ENCODE results near the gene PTPN7. TPM values are rescaled to one million over a fixed set of nuclear protein-coding genes. Genes with fewer than 3 reads are reported as not detected.
"Not testable (repeated sequence)": the region's sequence is repeated elsewhere in the genome, so short reads cannot be mapped to it uniquely, and the experiment has no call there.

Gene PTPN7
- total RNA-seq, 8 experiments from 2014 or later = 0.27 to 2.4 (median 0.64) TPM

GRCh38 chr1:202187041-202187671 is 26.8 kb upstream of the PTPN7 start:
- ATAC-seq (replicated peaks in 6 of 8) = no peak
- WGBS, 10 experiments = 0 to 90% (median 76%) methylated on average over 1 to 3 of the region's 8 CpGs; no CpG with 5 or more reads in 4 of the 10 experiments
- Histone ChIP-seq H3K27ac (no peak overlapping the region), H3K4me1 (replicated peaks in 1 of 2) (peaks cover 0 to 11% of the 10 kb centered on the region in 2 donors), H3K4me3 (no peak overlapping the region)
- in situ Hi-C loops (cut with MboI; ENCODE audit: low pct_unique_long_range_greater_than_20kb in 2 of 9, low sequenced_read_pairs in 9 of 9, unreplicated experiment in 9 of 9) = loop anchor here in 7 of 9 experiments (5.0 to 25.0 kb wide), 4 partner anchors 125 to 525 kb away; partner anchors contain the start of gene SYT2 (in 1 of the 7)

- ATAC-seq (replicated peaks in 6 of 8) = no peak
- 27 to 90% (median 54%) methylated on average over 1 to 2 of the region's 7 CpGs; no CpG with 5 or more reads in 6 of the 10 experiments for WGBS, 10 experiments
- in situ Hi-C loops (cut with MboI; ENCODE audit: low pct_unique_long_range_greater_than_20kb in 2 of 9, low sequenced_read_pairs in 9 of 9, unreplicated experiment in 9 of 9) = loop anchor here in 7 of 9 experiments (5.0 to 25.0 kb wide), 4 partner anchors 126 to 526 kb away; partner anchors contain the start of gene SYT2 (in 1 of the 7)
- no peak overlapping the region for H3K4me3 ChIP-seq
- H3K27ac ChIP-seq = no peak overlapping the region
- peaks cover 0 to 11% of the 10 kb centered on the region in 2 donors for H3K4me1 ChIP-seq (replicated peaks in 1 of 2)
Measured at GRCh38 chr1:202186327-202186726, 25.9 kb upstream of the PTPN7 start.

DNA sequence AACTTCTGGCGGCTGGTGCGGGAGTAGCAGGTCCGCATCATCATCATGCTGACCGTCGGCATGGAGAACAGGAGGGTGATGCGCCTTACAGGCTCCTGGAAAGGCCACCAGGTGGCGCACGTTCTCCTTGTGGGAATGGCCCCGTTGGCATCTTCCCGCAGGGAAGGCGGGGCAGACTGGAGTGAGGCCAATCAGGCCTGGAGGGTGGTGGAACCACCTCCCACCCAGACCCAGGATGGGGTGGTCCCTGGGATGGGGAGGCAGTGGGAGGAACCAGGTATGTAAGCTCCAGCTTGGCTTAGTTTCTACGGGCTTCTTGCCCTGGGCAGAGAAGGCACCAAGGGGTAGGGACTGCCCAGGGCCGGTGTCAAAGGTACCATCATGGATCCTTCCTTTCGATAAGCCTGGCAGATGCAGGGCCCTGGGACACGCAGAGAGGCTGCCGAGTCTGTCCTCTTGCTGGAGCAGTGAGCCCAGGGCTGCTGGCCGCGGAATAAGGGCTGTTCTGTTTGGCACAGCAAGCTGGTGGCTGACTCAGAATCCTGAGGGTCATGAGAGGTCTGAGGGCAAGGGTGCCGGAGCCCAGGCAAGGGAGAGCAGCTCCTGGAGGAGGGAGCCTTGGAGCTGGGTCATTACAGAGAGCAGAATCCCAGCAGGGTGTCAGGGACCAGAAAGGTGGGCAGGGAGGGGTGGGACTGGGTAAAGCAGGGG is 24.5 kb upstream of the PTPN7 start:
- in situ Hi-C loops (cut with MboI; ENCODE audit: low pct_unique_long_range_greater_than_20kb in 2 of 9, low sequenced_read_pairs in 9 of 9, unreplicated experiment in 9 of 9) = loop anchor here in 7 of 9 experiments (5.0 to 25.0 kb wide), 4 partner anchors 127 to 527 kb away; partner anchors contain the start of gene SYT2 (in 1 of the 7)
- H3K4me3 ChIP-seq = no peak overlapping the region
- peaks cover 0 to 11% of the 10 kb centered on the region in 2 donors for H3K4me1 ChIP-seq (replicated peaks in 1 of 2)
- WGBS, 10 experiments = 0 to 76% (median 37%) methylated on average over 1 to 11 of the region's 19 CpGs; no CpG with 5 or more reads in 6 of the 10 experiments
- H3K27ac ChIP-seq = no peak overlapping the region
- ATAC-seq (replicated peaks in 6 of 8) = peak; percentile 86 to 95 (median 89)

DNA sequence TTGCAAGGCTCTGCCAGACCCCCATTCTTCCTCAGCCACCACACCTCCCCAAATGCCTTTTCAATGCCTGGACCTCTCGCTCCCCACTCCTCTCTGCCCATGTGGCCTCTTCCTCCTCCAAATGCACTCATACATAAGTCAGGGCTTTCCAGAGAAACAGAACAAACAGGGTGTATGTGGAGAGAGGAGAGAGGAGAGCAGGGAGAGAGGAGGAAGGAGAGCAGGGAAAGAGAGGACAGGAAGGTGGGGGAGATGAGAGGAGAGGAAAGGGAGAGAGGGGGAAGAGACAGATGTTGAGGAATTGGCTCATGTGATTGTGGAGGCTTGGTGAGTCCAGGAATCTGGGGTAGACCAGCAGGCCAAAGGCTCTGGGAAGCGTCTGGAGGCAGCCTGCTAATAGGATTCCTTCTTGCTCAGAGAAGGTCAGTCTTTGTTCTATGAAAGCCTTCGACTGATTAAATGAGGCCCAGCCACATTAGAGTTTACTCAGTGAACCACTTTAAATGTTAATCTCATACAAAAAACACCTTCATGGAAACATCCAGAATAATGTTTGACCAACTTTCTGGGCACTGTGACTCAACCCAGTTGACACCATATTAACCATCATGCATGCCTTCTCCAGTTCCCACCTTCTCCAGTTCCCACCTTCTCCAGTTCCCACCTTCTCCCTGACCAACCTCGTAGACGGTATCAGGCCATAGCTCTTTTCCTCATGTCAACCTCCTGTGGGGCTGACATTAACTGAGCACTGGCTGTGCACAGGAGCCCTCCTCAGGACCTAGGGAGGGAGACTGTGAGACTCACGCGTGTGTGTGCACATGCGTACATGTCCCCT is 21.9 kb upstream of the PTPN7 start:
- WGBS, 10 experiments = 34 to 93% (median 72%) methylated on average over 2 to 7 of the region's 8 CpGs; no CpG with 5 or more reads in 2 of the 10 experiments
- H3K4me3 ChIP-seq = no peak overlapping the region
- H3K27ac ChIP-seq = no peak overlapping the region
- peaks cover 0 to 4% of the 10 kb centered on the region in 2 donors for H3K4me1 ChIP-seq (replicated peaks in 1 of 2)
- in situ Hi-C loops (cut with MboI; ENCODE audit: low pct_unique_long_range_greater_than_20kb in 2 of 9, low sequenced_read_pairs in 9 of 9, unreplicated experiment in 9 of 9) = loop anchor here in 7 of 9 experiments (10.0 to 25.0 kb wide), 3 partner anchors 130 to 530 kb away; partner anchors contain the start of gene SYT2 (in 1 of the 7)
- ATAC-seq (replicated peaks in 6 of 8) = no peak

DNA sequence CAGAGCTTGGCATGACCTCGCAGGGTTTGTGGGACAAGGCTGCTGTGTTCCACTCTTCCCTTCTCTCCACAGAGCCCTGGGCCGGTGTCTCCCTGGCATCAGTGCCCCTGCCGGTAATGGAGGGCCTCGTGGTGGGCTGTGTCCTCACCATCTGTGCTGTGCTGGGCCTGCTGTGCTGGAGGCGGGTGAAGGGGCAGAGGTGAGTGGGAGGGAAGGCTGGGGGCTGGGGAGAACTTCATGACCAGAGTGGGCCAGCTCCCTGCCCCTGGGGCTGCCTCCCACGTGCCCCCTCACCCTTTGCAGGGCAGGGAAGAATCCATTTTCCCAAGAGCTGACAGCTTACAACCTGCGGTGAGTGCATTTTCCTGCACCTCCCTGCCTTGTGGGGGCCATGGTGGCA is 21.2 kb upstream of the PTPN7 start:
- in situ Hi-C loops (cut with MboI; ENCODE audit: low pct_unique_long_range_greater_than_20kb in 2 of 9, low sequenced_read_pairs in 9 of 9, unreplicated experiment in 9 of 9) = loop anchor here in 7 of 9 experiments (10.0 to 25.0 kb wide), 3 partner anchors 131 to 531 kb away; partner anchors contain the start of gene SYT2 (in 1 of the 7)
- no peak overlapping the region for H3K27ac ChIP-seq
- 40 to 80% methylated on average over 1 to 4 of the region's 7 CpGs; no CpG with 5 or more reads in 8 of the 10 experiments for WGBS, 10 experiments
- peaks cover 0 to 4% of the 10 kb centered on the region in 2 donors for H3K4me1 ChIP-seq (replicated peaks in 1 of 2)
- no peak for ATAC-seq (replicated peaks in 6 of 8)
- H3K4me3 ChIP-seq = no peak overlapping the region

DNA sequence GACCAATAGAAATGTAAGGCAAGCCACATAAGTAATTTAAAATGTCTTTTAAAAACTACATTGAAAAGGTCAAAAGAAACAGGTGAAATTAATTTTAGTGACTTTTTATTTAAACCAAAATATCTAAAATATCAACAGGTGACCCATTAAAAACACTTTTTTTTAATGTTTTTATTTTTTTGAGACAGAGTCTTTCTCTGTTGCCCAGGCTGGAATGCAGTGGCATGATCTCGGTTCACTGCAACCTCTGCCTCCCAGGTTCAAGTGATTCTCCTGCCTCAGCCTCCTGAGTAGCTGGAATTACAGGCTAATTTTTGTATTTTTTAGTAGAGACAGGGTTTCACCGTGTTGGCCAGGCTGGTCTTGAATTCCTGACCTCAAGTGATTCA is 20.3 kb upstream of the PTPN7 start:
- not testable (repeated sequence) for H3K4me1 ChIP-seq (replicated peaks in 1 of 2); H3K4me3 ChIP-seq; H3K27ac ChIP-seq; ATAC-seq (replicated peaks in 6 of 8)
- 20 to 100% (median 60%) methylated on average over 1 to 2 of the region's 2 CpGs; no CpG with 5 or more reads in 1 of the 10 experiments for WGBS, 10 experiments
- in situ Hi-C loops (cut with MboI; ENCODE audit: low pct_unique_long_range_greater_than_20kb in 2 of 9, low sequenced_read_pairs in 9 of 9, unreplicated experiment in 9 of 9) = loop anchor here in 7 of 9 experiments (10.0 to 25.0 kb wide), 3 partner anchors 132 to 532 kb away; partner anchors contain the start of gene SYT2 (in 1 of the 7)

DNA sequence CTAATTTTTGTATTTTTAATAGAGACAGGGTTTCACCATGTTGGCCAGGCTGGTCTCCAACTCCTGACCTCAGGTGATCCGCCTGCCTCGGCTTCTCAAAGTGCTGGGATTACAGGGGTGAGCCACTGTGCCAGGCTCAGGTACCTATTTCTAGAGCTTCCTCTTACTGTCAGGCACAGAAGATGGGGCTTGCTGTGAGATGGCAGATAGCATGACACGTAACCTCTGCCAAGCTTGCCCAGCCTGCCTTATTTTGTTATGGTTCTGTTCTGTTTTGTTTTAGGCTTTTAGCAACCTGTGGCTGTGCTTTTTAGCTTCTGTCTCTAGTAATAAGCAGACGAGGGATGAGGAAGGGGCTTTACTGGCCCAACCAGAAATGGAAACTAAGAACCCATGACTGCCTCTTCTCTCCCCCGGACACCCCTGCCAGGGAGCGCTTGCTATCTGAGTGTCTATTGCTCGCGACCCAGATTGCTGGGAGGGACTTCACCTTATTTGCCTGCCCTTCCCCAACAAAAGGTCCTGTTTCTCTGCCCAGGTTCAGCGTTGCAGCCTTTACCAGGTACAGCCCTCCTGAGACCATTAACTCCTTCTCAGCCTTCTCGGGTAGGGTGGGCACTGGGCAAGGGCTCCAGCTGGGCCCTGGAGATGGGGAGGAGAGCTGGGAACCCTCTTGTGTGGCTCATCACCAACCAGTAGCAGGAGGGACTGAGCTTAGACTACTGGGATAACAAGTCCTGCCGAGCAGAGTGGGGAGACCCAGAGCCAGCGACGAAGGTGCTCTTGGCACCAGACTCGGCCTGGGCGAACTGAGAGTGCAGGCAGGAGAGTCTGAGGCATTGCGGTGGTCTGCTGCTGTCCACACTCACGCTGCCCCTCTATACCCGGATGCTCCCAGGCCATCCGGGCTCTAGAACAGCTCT is 19.7 kb upstream of the PTPN7 start:
- H3K4me1 ChIP-seq (replicated peaks in 1 of 2) = peaks cover 0 to 4% of the 10 kb centered on the region in 2 donors
- H3K27ac ChIP-seq = no peak overlapping the region
- 0 to 83% (median 76%) methylated on average over 1 to 17 of the region's 19 CpGs; no CpG with 5 or more reads in 1 of the 10 experiments for WGBS, 10 experiments
- ATAC-seq (replicated peaks in 6 of 8) = no peak
- in situ Hi-C loops (cut with MboI; ENCODE audit: low pct_unique_long_range_greater_than_20kb in 2 of 9, low sequenced_read_pairs in 9 of 9, unreplicated experiment in 9 of 9) = loop anchor here in 8 of 9 experiments (10.0 to 25.0 kb wide), 3 partner anchors 132 to 532 kb away; partner anchors contain the start of gene SYT2 (in 1 of the 8)
- H3K4me3 ChIP-seq = no peak overlapping the region

DNA sequence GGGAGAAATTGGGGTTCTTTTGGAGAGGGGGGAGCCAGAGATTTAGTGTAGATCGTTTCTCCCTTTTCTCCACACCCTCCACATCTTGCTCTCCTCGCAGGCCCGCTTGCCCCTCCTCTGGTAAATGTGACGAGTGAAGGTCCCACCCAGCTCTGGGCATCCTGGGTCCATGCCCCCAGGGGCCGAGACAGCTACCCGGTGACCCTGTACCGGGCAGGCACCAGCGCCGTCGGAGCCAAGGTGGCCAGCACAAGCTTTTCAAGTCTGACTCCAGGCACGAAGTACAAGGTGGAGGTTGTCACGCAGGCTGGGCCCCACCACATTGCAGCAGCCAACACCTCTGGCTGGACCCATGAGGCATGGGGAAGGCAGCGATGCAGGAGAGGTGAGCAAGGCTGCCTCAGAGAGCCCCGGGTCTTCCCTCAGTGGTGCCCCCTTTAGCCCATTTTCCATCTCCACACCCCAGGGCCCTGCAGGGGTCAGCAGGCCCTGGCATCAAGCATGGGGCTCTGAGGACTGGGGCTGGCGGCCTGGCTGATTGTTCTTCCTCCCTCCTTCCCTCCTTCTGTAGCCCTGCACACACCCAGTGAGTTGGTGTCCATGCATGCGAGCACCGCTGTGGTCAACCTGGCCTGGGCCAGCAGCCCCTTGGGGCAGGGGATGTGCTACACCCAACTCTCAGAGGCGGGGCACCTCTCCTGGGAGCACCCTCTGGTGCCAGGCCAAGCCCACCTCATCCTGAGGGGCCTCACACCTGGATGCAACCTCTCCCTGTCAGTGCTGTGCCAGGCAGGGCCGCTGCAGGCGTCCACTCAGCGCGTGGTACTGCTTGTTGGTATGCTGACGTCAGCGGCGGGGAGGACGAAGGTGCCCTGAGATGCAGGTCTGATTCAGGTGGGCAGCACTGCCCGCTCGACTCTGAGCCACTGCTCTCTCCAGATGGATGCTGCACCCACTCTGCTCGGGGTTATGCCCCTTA is 16.8 kb upstream of the PTPN7 start:
- ATAC-seq (replicated peaks in 6 of 8) = peak in 3 of 8 experiments; percentile 11 to 21 (median 12)
- 77 to 100% (median 84%) methylated on average over 1 to 14 of the region's 29 CpGs; no CpG with 5 or more reads in 2 of the 10 experiments for WGBS, 10 experiments
- no peak overlapping the region for H3K4me3 ChIP-seq
- H3K4me1 ChIP-seq (replicated peaks in 1 of 2) = no peaks in the 10 kb centered on the region
- H3K27ac ChIP-seq = no peak overlapping the region
- in situ Hi-C loops (cut with MboI; ENCODE audit: low pct_unique_long_range_greater_than_20kb in 2 of 9, low sequenced_read_pairs in 9 of 9, unreplicated experiment in 9 of 9) = loop anchor here in 4 of 9 experiments (10.0 to 25.0 kb wide), 3 partner anchors 135 to 535 kb away; partner anchors contain the start of gene SYT2 (in 1 of the 4)

DNA sequence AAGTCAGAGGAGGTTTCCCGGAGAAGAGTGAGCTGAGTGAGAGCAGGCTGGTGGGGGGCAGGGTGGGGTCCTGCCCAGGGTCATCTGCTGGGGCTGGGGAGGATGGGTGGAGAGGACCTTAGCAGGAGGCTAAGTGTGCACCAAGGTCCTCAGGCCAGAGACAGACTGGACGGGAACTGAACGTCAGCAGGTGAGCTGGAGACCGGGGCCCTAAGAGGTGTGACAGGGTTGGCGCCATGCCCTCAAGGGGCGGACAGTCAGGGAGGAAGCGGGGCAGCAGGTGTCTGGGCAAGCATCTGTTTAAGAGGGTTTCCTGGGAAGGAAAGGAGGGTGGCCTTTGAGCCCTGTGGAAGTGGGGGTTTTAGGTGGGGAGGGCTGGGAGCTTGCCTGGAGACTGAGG is 13.6 kb upstream of the PTPN7 start:
- no peak overlapping the region for H3K27ac ChIP-seq
- H3K4me3 ChIP-seq = no peak overlapping the region
- in situ Hi-C loops (cut with MboI; ENCODE audit: low pct_unique_long_range_greater_than_20kb in 2 of 9, low sequenced_read_pairs in 9 of 9, unreplicated experiment in 9 of 9) = loop anchor here in 1 of 9 experiments (10.0 kb wide), 1 partner anchor 141 kb away; no protein-coding TSS in a partner anchor
- H3K4me1 ChIP-seq (replicated peaks in 1 of 2) = no peaks in the 10 kb centered on the region
- ATAC-seq (replicated peaks in 6 of 8) = no peak
- 60 to 81% methylated on average over 1 to 3 of the region's 7 CpGs; no CpG with 5 or more reads in 8 of the 10 experiments for WGBS, 10 experiments

- 93 to 100% (median 100%) methylated on average over 1 to 4 of the region's 5 CpGs; no CpG with 5 or more reads in 4 of the 10 experiments for WGBS, 10 experiments
- H3K4me3 ChIP-seq = no peak overlapping the region
- in situ Hi-C loops (cut with MboI; ENCODE audit: low pct_unique_long_range_greater_than_20kb in 2 of 9, low sequenced_read_pairs in 9 of 9, unreplicated experiment in 9 of 9) = loop anchor here in 1 of 9 experiments (10.0 kb wide), 1 partner anchor 143 kb away; no protein-coding TSS in a partner anchor
- H3K4me1 ChIP-seq (replicated peaks in 1 of 2) = no peaks in the 10 kb centered on the region
- peak in 2 of 8 experiments; percentile 6 to 7 for ATAC-seq (replicated peaks in 6 of 8)
- no peak overlapping the region for H3K27ac ChIP-seq
Measured at GRCh38 chr1:202172015-202172355, 11.6 kb upstream of the PTPN7 start.
